Heart right ventricle (tissue), 16 donors: ENCODE results near the gene GLRA1. TPM values are rescaled to one million over a fixed set of nuclear protein-coding genes. Genes with fewer than 3 reads are reported as not detected.

Experiments
- ATAC-seq, 8 donors: fragments of 200-7000 bp; cut with Tn5 transposase; one replicate each; pipeline ENCODE4 v1.9.1; 2020; ENCODE audit warnings: mild to moderate bottlenecking in 8 of 8, moderate library complexity in 8 of 8, moderate number of reproducible peaks in 1 of 8
- DNase-seq, 2 donors: peaks; one replicate each; pipeline ENCODE4 v3.0.0-alpha.2; 2020
- H3K27ac ChIP-seq, 10 donors: fragments of 200-600 bp; sonication (generic) in 2 of 10; one replicate each; pipeline versions ENCODE4 v1.5.0 to v1.8.0; 2020 to 2022; ENCODE audit warnings: mild to moderate bottlenecking in 3 of 10
- H3K27me3 ChIP-seq, 7 donors: fragments of 200-600 bp; one replicate each; pipeline ENCODE4 v1.8.0; 2021 to 2022; ENCODE audit warnings: mild to moderate bottlenecking in 2 of 7
- H3K36me3 ChIP-seq, 9 donors: fragments of 200-600 bp; sonication (generic) in 1 of 9; one replicate each; pipeline versions ENCODE4 v1.5.0 to v1.8.0; 2020 to 2022; ENCODE audit warnings: mild to moderate bottlenecking in 2 of 9
- H3K4me1 ChIP-seq, 9 donors: fragments of 200-600 bp; sonication (generic) in 1 of 9; one replicate each; pipeline versions ENCODE4 v1.5.0 to v1.8.0; 2020 to 2022; ENCODE audit warnings: mild to moderate bottlenecking in 4 of 9
- H3K4me3 ChIP-seq, 10 donors: fragments of 200-600 bp; sonication (generic) in 2 of 10; one replicate each; pipeline versions ENCODE4 v1.5.0 to v1.8.0; 2020 to 2022; ENCODE audit warnings: mild to moderate bottlenecking in 7 of 10, moderate library complexity in 2 of 10
- H3K9me3 ChIP-seq, 11 donors: fragments of 200-600 bp in 10 of 11; sonication (generic) in 2 of 11; one replicate each; pipeline versions ENCODE4 v1.5.0 to v1.8.0; 2013 to 2022; ENCODE audit warnings: mild to moderate bottlenecking in 2 of 11, control low read depth in 1 of 11, moderate library complexity in 1 of 11
- CTCF ChIP-seq, 9 donors: fragments of 200-600 bp; sonication (generic) in 2 of 9; IDR thresholded peaks; one replicate each; pipeline versions ENCODE4 v1.5.0 to v1.8.0; 2021 to 2022; ENCODE audit warnings: antibody characterized with exemption in 9 of 9, mild to moderate bottlenecking in 5 of 9, moderate library complexity in 1 of 9
- WGBS, 2 donors: extraction: QIAGEN DNeasy Blood & Tissue Kit; methylation state at CpG; one replicate each; pipeline ENCODE4 v1.1.7; 2013; ENCODE audit warnings: inconsistent platforms in 1 of 2; 5-methylcytosine and 5-hydroxymethylcytosine counted together
- intact Hi-C, 10 donors: fragments of 100-400 bp; cut with DNase I; formaldehyde crosslinking; loops; one replicate each; pipeline versions ENCODE4 v1.11.1 to v1.14.2; 2022
- polyA plus RNA-seq, 2 donors: library from polyadenylated mRNA; stranded (reverse); fragments of 200-250 nt; gene quantifications; one replicate each; pipeline ENCODE4 v1.2.3, GENCODE V29; 2013
- total RNA-seq, 10 donors: library from RNA; stranded (reverse); fragmentation: NEBNext Ultra II Directional in 3 of 10; extraction: Animal tissue kit (Norgen Biotek cat#: 25700) in 3 of 10; gene quantifications; one replicate each; pipeline versions ENCODE4 v1.2.1 to v1.2.4, GENCODE V29; 2021 to 2023
- donor health status: Arrhythmogenic right ventricular cardiomyopathy.
- donor health status: ischemic (EF 13 %, LVEDD 7.1; RV severe dilation, severe dysfunction).
- donor health status: healthy with polysubstance abuse.
- donor health status: DM: no; HTN: yes; CAD: no.
- donor health status: DM: no; HTN: no; CAD: no.
- donor health status: ischemic (EF 25% LVEDD 6.9; RV normal size, moderate dysfunction).
- donor health status: ischemic (EF 25% LVEDD 5.7; RV mildly dilated, moderate dysfunction).
- donor health status: healthy.
- donor health status: DM: yes; HTN: yes; CAD: no.
- donor health status: Ischemic cardiomyopathy.
- donor health status: ischemic (EF 35%, LVEDD 5.7; RV mildly dilated, moderate dysfunction).
- donor health status: nonischemic (EF 11% LVEDD 7.7; RV severe dilation, severe dysfunction).
- donor health status: DM: yes; HTN: yes; CAD: no.
- donor health status: PGD.
- donor health status: ischemic (EF 29% LVEDD 5.4; RV normal size, mild dysfunction).
- donor health status: nonischemic (EF 23%, LVEDD 6.1; RV moderate dilation, normal function).

The GLRA1 gene
- total and polyA plus RNA-seq, 12 donors: not detected

- TF ChIP-seq CTCF (IDR thresholded peaks at IDR 0.05): no peak
- DNase-seq (no peak), ATAC-seq (no peak)
- Histone ChIP-seq H3K4me3 (no peak overlapping the region), H3K4me1 (peaks cover 0 to 12% (median 0%) of the 10 kb centered on the region in 9 donors), H3K27ac (no peak overlapping the region), H3K27me3 (no peaks in the 10 kb centered on the region), H3K9me3 (no peaks in the 10 kb centered on the region), H3K36me3 (no peaks in the 10 kb centered on the region)
- 57 to 61% methylated on average over 4 of the region's 4 CpGs for WGBS, 2 donors
- intact Hi-C loops: no loop called here
Observed at GRCh38 chr5:151892393-151892792, 32.3 kb downstream of the GLRA1 start.

- no peak overlapping the region for H3K4me3 ChIP-seq
- H3K27me3 ChIP-seq: no peaks in the 10 kb centered on the region
- 34 to 39% methylated on average over 3 of the region's 3 CpGs for WGBS, 2 donors
- H3K36me3 ChIP-seq: no peaks in the 10 kb centered on the region
- TF ChIP-seq CTCF (IDR thresholded peaks at IDR 0.05): no peak
- no peak overlapping the region for H3K27ac ChIP-seq
- DNase-seq (no peak), ATAC-seq (no peak)
- intact Hi-C loops: no loop called here
- no peaks in the 10 kb centered on the region for H3K9me3 ChIP-seq
- H3K4me1 ChIP-seq: no peaks in the 10 kb centered on the region
Observed at GRCh38 chr5:151890299-151890698, 34.4 kb downstream of the GLRA1 start.

- ATAC-seq (no peak), DNase-seq (no peak)
- Histone ChIP-seq H3K9me3 (no peaks in the 10 kb centered on the region), H3K4me1 (no peaks in the 10 kb centered on the region), H3K4me3 (no peak overlapping the region), H3K36me3 (no peaks in the 10 kb centered on the region), H3K27me3 (no peaks in the 10 kb centered on the region), H3K27ac (no peak overlapping the region)
- TF ChIP-seq CTCF (IDR thresholded peaks at IDR 0.05): no peak
- WGBS, 2 donors: 62 to 67% methylated on average over 6 of the region's 6 CpGs
- intact Hi-C loops: no loop called here
Observed at GRCh38 chr5:151889614-151890013, 35.0 kb downstream of the GLRA1 start.

- Histone ChIP-seq H3K27me3 (no peaks in the 10 kb centered on the region), H3K27ac (no peak overlapping the region), H3K36me3 (no peaks in the 10 kb centered on the region), H3K4me1 (peaks cover 0 to 2% (median 0%) of the 10 kb centered on the region in 9 donors), H3K4me3 (no peak overlapping the region), H3K9me3 (no peaks in the 10 kb centered on the region)
- intact Hi-C loops: no loop called here
- TF ChIP-seq CTCF (IDR thresholded peaks at IDR 0.05): no peak
- DNase-seq (no peak), ATAC-seq (no peak)
- 80 to 81% methylated on average over 4 of the region's 4 CpGs for WGBS, 2 donors
Observed at GRCh38 chr5:151886546-151887275, 37.9 kb downstream of the GLRA1 start.
